Neuronal stem cell (in vitro differentiated cells): ENCODE measurements around the gene TFEB.

Source experiments
- DNase-seq: peaks from one replicate; pipeline ENCODE4 v3.0.0-alpha.2; 2013; ENCODE audit warnings: low spot score
- H2AFZ ChIP-seq: one replicate; pipeline ENCODE4 v1.6.1; 2013; ENCODE audit warnings: mild to moderate bottlenecking, low read length, inconsistent platforms
- H2AK5ac ChIP-seq: 2 replicates; pipeline ENCODE4 v1.6.1; 2013; ENCODE audit warnings: low read depth, mild to moderate bottlenecking, inconsistent platforms, low read length, moderate library complexity, mixed read lengths
- H2BK120ac ChIP-seq: 2 replicates; pipeline ENCODE4 v1.6.1; 2013; ENCODE audit warnings: low read depth, mild to moderate bottlenecking, inconsistent platforms, low read length, moderate library complexity, mixed read lengths
- H2BK12ac ChIP-seq: one replicate; pipeline ENCODE4 v1.6.1; 2013; ENCODE audit warnings: low read length, inconsistent platforms
- H2BK15ac ChIP-seq: 2 replicates; pipeline ENCODE4 v1.6.1; 2013; ENCODE audit warnings: mild to moderate bottlenecking, low read length, inconsistent platforms, mixed read lengths
- H2BK5ac ChIP-seq: one replicate; pipeline ENCODE4 v1.6.1; 2013; ENCODE audit warnings: inconsistent platforms, mild to moderate bottlenecking, low read length, moderate library complexity
- H3K14ac ChIP-seq: one replicate; pipeline ENCODE4 v1.6.1; 2013; ENCODE audit warnings: low read length, inconsistent platforms
- H3K18ac ChIP-seq: 2 replicates; pipeline ENCODE4 v1.6.1; 2013; ENCODE audit warnings: low read length, inconsistent platforms
- H3K23ac ChIP-seq: 2 replicates; pipeline ENCODE4 v1.6.1; 2013; ENCODE audit warnings: low read depth, mild to moderate bottlenecking, mixed read lengths, low read length, inconsistent platforms; ENCODE audit not compliant: poor library complexity
- H3K27ac ChIP-seq: replicated peaks from 3 replicates; pipeline ENCODE4 v1.5.1; 2013; ENCODE audit warnings: low read length, inconsistent platforms
- H3K27me3 ChIP-seq, 3 experiments: 2 replicates each; pipeline ENCODE4 v1.6.1; 2013; ENCODE audit warnings: low read length in 3 of 3, mild to moderate bottlenecking in 2 of 3, inconsistent platforms in 1 of 3, low read depth in 1 of 3, mixed read lengths in 1 of 3, moderate library complexity in 1 of 3; ENCODE audit not compliant: control insufficient read depth in 3 of 3, insufficient read depth in 3 of 3
- H3K36me3 ChIP-seq, 2 donors: replicated peaks in 1 of 2; 2 replicates each; pipeline ENCODE4 v1.6.1; 2013; ENCODE audit warnings: low read length in 2 of 2; ENCODE audit not compliant: control insufficient read depth in 2 of 2, insufficient read depth in 2 of 2
- H3K4ac ChIP-seq: 2 replicates; pipeline ENCODE4 v1.6.1; 2013; ENCODE audit warnings: inconsistent platforms, mild to moderate bottlenecking, low read length, moderate library complexity
- H3K4me1 ChIP-seq, 2 donors: 1 replicate in 1 of 2; 2 replicates in 1 of 2; pipeline ENCODE4 v1.6.1; 2013; ENCODE audit warnings: low read length in 2 of 2, low read depth in 1 of 2; ENCODE audit not compliant: control insufficient read depth in 2 of 2, insufficient read depth in 1 of 2
- H3K4me2 ChIP-seq: one replicate; pipeline ENCODE4 v1.6.1; 2013; ENCODE audit warnings: mild to moderate bottlenecking, low read length, inconsistent platforms; ENCODE audit not compliant: insufficient read depth, poor library complexity, severe bottlenecking
- H3K4me3 ChIP-seq, 2 donors: 2 replicates each; pipeline ENCODE4 v1.5.1; 2013; ENCODE audit warnings: low read length in 2 of 2, mild to moderate bottlenecking in 2 of 2, inconsistent platforms in 1 of 2, moderate library complexity in 1 of 2
- H3K79me1 ChIP-seq: one replicate; pipeline ENCODE4 v1.6.1; 2013; ENCODE audit warnings: low read depth, mild to moderate bottlenecking, inconsistent platforms, low read length, moderate library complexity
- H3K9ac ChIP-seq: one replicate; pipeline ENCODE4 v1.6.1; 2013; ENCODE audit warnings: mild to moderate bottlenecking, low read depth, low read length, inconsistent platforms; ENCODE audit not compliant: poor library complexity
- H3K9me3 ChIP-seq, 2 donors: replicated peaks in 1 of 2; 2 replicates each; pipeline versions ENCODE3 to v1.6.1; 2013; ENCODE audit warnings: low read length in 2 of 2, mild to moderate bottlenecking in 2 of 2, inconsistent platforms in 1 of 2, low read depth in 1 of 2, mixed read lengths in 1 of 2, moderate library complexity in 1 of 2; ENCODE audit not compliant: control insufficient read depth in 2 of 2, insufficient read depth in 1 of 2
- H4K8ac ChIP-seq: one replicate; pipeline ENCODE4 v1.6.1; 2013; ENCODE audit warnings: low read depth, mild to moderate bottlenecking, inconsistent platforms, low read length, moderate library complexity
- H4K91ac ChIP-seq: one replicate; pipeline ENCODE4 v1.6.1; 2013; ENCODE audit warnings: low read length, low read depth, mild to moderate bottlenecking, inconsistent platforms; ENCODE audit not compliant: poor library complexity
- WGBS, 2 donors: extraction: QIAGEN DNeasy Blood & Tissue Kit; methylation state at CpG; one replicate each; pipeline ENCODE4 v1.1.7; 2013; ENCODE audit warnings: missing lambda C conversion rate in 2 of 2, mixed read lengths in 1 of 2; ENCODE audit not compliant: insufficient read length in 2 of 2, insufficient replicate concordance in 1 of 2; ENCODE audit errors: extremely low coverage in 2 of 2; 5-methylcytosine and 5-hydroxymethylcytosine counted together

Gene TFEB

DNA sequence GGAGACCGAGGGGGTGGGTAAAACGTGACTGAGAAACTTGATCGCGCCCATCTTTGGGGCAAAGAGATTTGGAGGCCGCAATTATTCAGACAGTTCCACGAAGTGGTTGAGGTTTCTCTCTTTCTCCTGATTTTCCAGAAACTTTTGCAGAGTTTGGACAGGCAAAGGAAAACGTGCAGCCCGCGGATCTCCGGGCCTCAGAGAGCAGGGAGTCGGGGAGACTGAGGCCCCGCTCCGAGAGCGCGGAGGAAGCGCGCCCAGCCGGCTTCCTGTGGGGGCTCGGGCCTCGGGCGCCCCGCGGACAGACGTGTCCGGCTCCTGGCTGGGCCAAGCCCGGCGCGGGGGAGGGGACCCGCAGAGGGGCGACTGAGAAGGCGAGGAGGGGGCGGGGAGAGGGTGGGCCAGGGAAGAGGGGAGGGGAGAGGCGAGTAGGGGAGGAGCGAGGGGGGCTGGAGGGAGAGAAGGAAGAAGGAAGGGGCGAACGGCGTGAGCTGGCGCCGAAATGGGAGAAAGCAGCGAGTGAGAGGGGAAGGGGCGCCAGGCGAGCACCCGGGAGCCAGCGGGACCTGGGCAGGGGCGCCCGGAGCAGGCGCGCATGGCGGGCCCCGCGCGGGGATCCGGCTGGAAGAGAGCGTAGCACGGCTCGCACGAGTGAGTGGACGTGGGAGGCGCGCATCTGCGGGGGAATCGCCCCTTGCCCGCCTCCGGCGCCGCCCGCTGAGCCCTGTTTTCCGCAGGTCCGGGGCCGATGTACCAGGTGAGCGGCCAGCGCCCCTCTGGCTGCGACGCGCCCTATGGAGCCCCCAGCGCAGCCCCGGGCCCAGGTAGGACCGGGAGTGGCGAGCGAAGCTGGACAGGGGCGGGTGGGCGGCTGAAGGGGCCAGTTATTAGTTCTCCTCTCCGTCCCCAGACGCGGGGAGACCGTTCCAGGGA is 97.1 kb downstream of the TFEB start, which contains the start of gene MDFI:
TSS of gene MDFI (plus strand) at position 467 of the 933 bp plus-strand sequence. CDS start at position 749, 282 bp downstream.
- no peak within 1 kb of the TSS for H4K8ac ChIP-seq
- no peak within 1 kb of the TSS for H3K27ac ChIP-seq
- peaks cover 1 to 35% of the 10 kb centered on the region in 2 donors for H3K36me3 ChIP-seq
- peaks cover 8 to 32% (median 12%) of the 10 kb centered on the region in 3 experiments for H3K27me3 ChIP-seq
- H3K79me1 ChIP-seq = peaks cover 7% of the 10 kb centered on the region
- H4K91ac ChIP-seq = no peak within 1 kb of the TSS
- H3K4me2 ChIP-seq = peak within 1 kb of the TSS; percentile 77
- peak within 1 kb of the TSS; percentile 27 for H2BK12ac ChIP-seq
- H2BK120ac ChIP-seq = peak within 1 kb of the TSS; percentile 84
- H3K4me1 ChIP-seq = peaks cover 24 to 29% of the 10 kb centered on the region in 2 donors
- peak within 1 kb of the TSS; percentile 92 for H3K23ac ChIP-seq
- H2BK15ac ChIP-seq = peak within 1 kb of the TSS; percentile 86
- DNase-seq = peak; percentile 57
- no CpG with 5 or more reads among the region's 86 CpGs for WGBS, 2 donors
- H2AK5ac ChIP-seq = peak within 1 kb of the TSS; percentile 91
- H2BK5ac ChIP-seq = peak within 1 kb of the TSS; percentile 92
- H3K9ac ChIP-seq = peak within 1 kb of the TSS; percentile 94
- no peak within 1 kb of the TSS for H3K14ac ChIP-seq
- H3K4me3 ChIP-seq = peak within 1 kb of the TSS; percentile 76 to 96
- peaks cover 0 to 3% of the 10 kb centered on the region in 2 donors for H3K9me3 ChIP-seq
- H2AFZ ChIP-seq = peak within 1 kb of the TSS; percentile 95
- H3K18ac ChIP-seq = peak within 1 kb of the TSS; percentile 98
- H3K4ac ChIP-seq = peak within 1 kb of the TSS; percentile 46

DNA sequence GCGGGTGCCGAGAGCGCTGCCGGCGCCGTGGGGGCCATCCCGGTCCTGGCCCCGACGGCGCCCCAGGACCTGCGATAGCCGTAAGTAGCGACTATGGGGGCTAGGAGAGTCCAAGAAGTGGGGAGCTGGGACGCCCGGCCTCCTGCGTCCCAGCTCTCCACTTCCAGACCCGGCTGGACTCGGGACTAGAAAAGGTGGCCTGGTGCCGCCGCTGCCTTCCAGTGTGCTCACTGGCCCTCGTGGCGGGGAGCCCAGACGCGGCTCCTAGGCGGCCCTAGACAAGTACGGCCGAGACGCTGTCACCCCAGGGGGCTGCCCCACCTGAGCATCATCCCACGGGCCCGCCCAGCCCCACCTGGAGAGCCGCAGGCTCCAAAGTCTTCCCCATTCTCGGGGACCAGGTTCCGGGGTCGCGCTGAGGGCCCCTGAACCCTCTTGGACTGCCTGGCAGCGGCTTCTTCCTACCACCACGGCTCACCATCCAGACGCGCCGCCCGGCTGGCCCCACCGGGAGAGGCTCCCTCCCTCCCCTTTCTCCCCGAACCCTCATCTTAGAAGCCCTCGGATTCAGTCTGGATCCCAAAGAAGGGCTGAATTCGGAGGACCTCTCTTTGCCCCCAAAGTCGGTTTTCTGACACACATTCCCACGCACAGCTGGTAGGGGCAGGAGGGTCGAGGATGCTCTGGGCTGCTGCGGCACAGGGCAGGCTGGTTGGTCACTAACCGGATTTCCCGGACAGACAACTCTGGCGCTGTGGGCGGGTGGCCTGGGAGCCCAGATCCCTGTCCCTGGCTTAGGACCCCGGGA is 98.0 kb downstream of the TFEB start:
- peak overlapping the region; percentile 93 for H2BK15ac ChIP-seq
- H3K36me3 ChIP-seq = peaks cover 0 to 27% of the 10 kb centered on the region in 2 donors
- H3K79me1 ChIP-seq = peaks cover 7% of the 10 kb centered on the region
- peak overlapping the region; percentile 6 for H2BK120ac ChIP-seq
- H3K14ac ChIP-seq = no peak overlapping the region
- H3K18ac ChIP-seq = peak overlapping the region; percentile 89
- peaks cover 21 to 28% of the 10 kb centered on the region in 2 donors for H3K4me1 ChIP-seq
- no peak for DNase-seq
- H3K9me3 ChIP-seq = peaks cover 0 to 3% of the 10 kb centered on the region in 2 donors
- H4K91ac ChIP-seq = no peak overlapping the region
- no peak overlapping the region for H2BK5ac ChIP-seq
- no CpG with 5 or more reads among the region's 54 CpGs for WGBS, 2 donors
- H3K4ac ChIP-seq = no peak overlapping the region
- no peak overlapping the region for H2BK12ac ChIP-seq
- peak overlapping the region; percentile 77 for H3K4me2 ChIP-seq
- peak overlapping the region; percentile 30 for H3K9ac ChIP-seq
- peak overlapping the region; percentile 76 to 79 for H3K4me3 ChIP-seq
- no peak overlapping the region for H4K8ac ChIP-seq
- H3K23ac ChIP-seq = peak overlapping the region; percentile 44
- H2AFZ ChIP-seq = peak overlapping the region; percentile 95
- H2AK5ac ChIP-seq = peak overlapping the region; percentile 14
- H3K27ac ChIP-seq = no peak overlapping the region
- peaks cover 12 to 32% (median 14%) of the 10 kb centered on the region in 3 experiments for H3K27me3 ChIP-seq

DNA sequence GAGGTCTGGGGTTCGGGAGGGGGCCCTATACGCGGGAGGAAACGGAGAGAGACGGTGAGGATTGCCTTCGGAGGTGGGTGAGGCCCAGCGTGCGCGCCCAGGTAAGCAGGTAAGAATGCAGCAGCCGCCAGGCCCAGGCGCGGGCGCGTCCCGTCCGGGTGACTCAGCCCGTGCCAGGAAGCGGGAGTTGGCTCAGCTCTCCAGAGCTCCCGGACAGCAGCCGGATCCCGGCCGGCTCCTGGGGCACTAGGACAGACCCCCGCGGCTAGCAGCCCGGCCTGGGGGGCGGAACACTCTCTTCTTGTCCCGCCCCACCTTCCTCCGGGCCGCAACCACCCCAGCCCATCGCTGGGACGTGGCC is 98.6 kb downstream of the TFEB start:
- Histone ChIP-seq H3K4me2 (peak overlapping the region; percentile 77), H2AK5ac (no peak overlapping the region), H3K4ac (no peak overlapping the region), H2BK12ac (no peak overlapping the region), H3K18ac (peak overlapping the region; percentile 53), H3K27ac (no peak overlapping the region), H3K36me3 (peaks cover 0 to 22% of the 10 kb centered on the region in 2 donors), H3K4me3 (no peak overlapping the region), H3K14ac (no peak overlapping the region), H2BK15ac (peak overlapping the region; percentile 93), H3K23ac (no peak overlapping the region), H3K4me1 (peaks cover 21 to 28% of the 10 kb centered on the region in 2 donors), H4K8ac (no peak overlapping the region), H3K79me1 (peaks cover 7% of the 10 kb centered on the region), H2BK5ac (no peak overlapping the region), H3K9me3 (peaks cover 0 to 3% of the 10 kb centered on the region in 2 donors), H3K9ac (no peak overlapping the region), H2BK120ac (no peak overlapping the region), H4K91ac (no peak overlapping the region), H3K27me3 (peaks cover 12 to 32% (median 14%) of the 10 kb centered on the region in 3 experiments), H2AFZ (peak overlapping the region; percentile 95)
- no peak for DNase-seq
- no CpG with 5 or more reads among the region's 31 CpGs for WGBS, 2 donors
